ENCODE results near the gene MYOZ1. TPM values are rescaled to one million over a fixed set of nuclear protein-coding genes. Genes with fewer than 3 reads are reported as not detected.
"Not testable (repeated sequence)": the region's sequence is repeated elsewhere in the genome, so short reads cannot be mapped to it uniquely, and the experiment has no call there.

The MYOZ1 gene
- total RNA-seq: 1 to 10 TPM in 2 of 7 donors, under 1 TPM in 3, not detected in 2; 0.54 to 2.1 (median 0.94) TPM
- under 1 TPM; 0.26 to 0.48 (median 0.32) TPM for polyA plus RNA-seq
- long read RNA-seq, donor 1, partial matches to known transcripts: 0 of 1 reads
- long read RNA-seq, donor 1, other reads (novel, unspliced or antisense): 0 of 1 reads
- long read RNA-seq, donor 2: 0 reads

DNA sequence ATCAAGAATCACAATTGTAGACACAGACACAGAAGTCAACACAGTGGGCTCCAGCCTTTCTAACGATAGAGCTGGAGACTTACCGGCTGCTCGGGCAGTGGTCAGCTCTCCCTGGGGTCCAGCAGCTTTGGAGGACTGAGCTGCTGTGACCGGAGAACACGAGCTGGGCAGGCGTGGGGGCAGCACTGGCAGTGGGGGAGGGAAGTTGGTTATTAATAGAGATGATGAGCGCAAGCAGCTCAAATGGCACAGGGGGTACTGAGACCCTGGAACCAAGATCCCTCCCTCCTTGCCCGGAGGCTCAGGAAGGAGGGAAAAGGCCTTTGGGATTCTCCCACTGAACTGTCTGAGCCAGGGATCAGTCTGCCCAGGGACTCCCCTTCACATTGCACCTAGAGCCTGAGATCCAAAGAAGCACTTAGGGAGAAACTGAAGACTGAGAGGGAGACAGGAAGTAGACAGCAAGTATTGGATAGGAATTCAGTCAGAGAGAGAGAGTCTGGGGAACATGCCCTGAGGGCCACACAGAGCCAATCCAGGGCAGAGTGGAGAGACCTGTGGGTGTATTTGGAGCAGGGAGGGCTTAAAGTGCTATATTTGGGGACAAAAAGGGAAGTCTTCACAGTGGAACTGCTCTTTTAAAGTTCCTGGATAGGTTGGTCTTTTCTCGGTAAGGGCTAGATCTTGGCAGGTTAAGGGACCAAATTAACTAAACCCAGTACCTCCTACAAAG is at the start of gene MYOZ1:
Gene MYOZ1 (minus strand): TSS at position 147 of the 733 bp plus-strand sequence. CDS start 1,457 bp downstream, outside the sequence.
- H3K27ac ChIP-seq: peak within 1 kb of the TSS in 2 of 8 donors; percentile 11 to 30
- WGBS, 5 donors: 57 to 79% (median 74%) methylated on average over 9 of the region's 9 CpGs

DNA sequence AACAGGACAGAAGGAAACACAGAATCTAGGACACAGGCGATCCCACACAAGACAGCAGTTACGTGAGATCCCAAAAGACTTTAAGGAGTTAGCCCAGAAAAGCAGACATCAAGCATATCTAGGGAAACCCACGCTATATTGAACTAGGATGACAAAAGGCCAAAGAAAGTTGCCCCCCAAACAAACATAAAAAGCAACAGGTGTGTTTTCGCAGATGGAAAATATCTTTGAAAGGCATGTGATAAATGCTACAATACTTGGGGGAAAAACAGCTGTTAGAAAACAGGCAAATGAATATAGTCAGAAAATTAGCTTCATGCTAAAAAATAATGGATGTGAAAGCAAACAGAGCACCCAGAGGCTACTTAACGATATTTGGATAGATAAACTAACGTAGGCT is 49.5 kb upstream of the MYOZ1 start:
- H3K4me3 ChIP-seq; DNase-seq; H3K9me3 ChIP-seq; intact Hi-C loops (cut with DNase I; ENCODE audit: low total_unique reads); H3K4me1 ChIP-seq; H3K27ac ChIP-seq; H3K27me3 ChIP-seq (replicated peaks in 1 of 7): not testable (repeated sequence)
- WGBS, 5 donors: 95 to 97% (median 95%) methylated on average over 6 of the region's 6 CpGs
- peaks cover 0 to 49% (median under 1%) of the 10 kb centered on the region in 6 donors for H3K36me3 ChIP-seq

More for the DNA sequence above, at the start of gene MYOZ1:
- H3K27me3 ChIP-seq (replicated peaks in 1 of 7): no peaks in the 10 kb centered on the region
- TF ChIP-seq, protein P1, sequence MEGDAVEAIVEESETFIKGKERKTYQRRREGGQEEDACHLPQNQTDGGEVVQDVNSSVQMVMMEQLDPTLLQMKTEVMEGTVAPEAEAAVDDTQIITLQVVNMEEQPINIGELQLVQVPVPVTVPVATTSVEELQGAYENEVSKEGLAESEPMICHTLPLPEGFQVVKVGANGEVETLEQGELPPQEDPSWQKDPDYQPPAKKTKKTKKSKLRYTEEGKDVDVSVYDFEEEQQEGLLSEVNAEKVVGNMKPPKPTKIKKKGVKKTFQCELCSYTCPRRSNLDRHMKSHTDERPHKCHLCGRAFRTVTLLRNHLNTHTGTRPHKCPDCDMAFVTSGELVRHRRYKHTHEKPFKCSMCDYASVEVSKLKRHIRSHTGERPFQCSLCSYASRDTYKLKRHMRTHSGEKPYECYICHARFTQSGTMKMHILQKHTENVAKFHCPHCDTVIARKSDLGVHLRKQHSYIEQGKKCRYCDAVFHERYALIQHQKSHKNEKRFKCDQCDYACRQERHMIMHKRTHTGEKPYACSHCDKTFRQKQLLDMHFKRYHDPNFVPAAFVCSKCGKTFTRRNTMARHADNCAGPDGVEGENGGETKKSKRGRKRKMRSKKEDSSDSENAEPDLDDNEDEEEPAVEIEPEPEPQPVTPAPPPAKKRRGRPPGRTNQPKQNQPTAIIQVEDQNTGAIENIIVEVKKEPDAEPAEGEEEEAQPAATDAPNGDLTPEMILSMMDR (IDR thresholded peaks at IDR 0.05 in 8 of 11, conservative IDR thresholded peaks at IDR 0.05 in 3 of 11): no peak
- TF ChIP-seq POLR2A (IDR thresholded peaks at IDR 0.05) (no peak), POLR2AphosphoS5 (IDR thresholded peaks at IDR 0.05) (no peak)
- peaks cover 0 to 11% (median 8%) of the 10 kb centered on the region in 6 donors for H3K4me1 ChIP-seq
- H3K36me3 ChIP-seq: no peaks in the 10 kb centered on the region
- H3K9me3 ChIP-seq: no peaks in the 10 kb centered on the region
- H3K4me3 ChIP-seq: no peak within 1 kb of the TSS
- intact Hi-C loops (cut with DNase I; ENCODE audit: low total_unique reads): loop anchor here (10.0 kb wide), 1 partner anchor 377 kb away; no protein-coding TSS in a partner anchor
- no peak for DNase-seq

GRCh38 chr10:73689596-73689995 is 48.3 kb upstream of the MYOZ1 start:
- intact Hi-C loops (cut with DNase I; ENCODE audit: low total_unique reads); H3K27ac ChIP-seq; H3K9me3 ChIP-seq; H3K27me3 ChIP-seq (replicated peaks in 1 of 7); H3K4me3 ChIP-seq; DNase-seq; H3K4me1 ChIP-seq: not testable (repeated sequence)
- 96 to 100% (median 97%) methylated on average over 5 to 25 of the region's 28 CpGs for WGBS, 5 donors
- H3K36me3 ChIP-seq: peaks cover 0 to 54% (median 1%) of the 10 kb centered on the region in 6 donors

DNA sequence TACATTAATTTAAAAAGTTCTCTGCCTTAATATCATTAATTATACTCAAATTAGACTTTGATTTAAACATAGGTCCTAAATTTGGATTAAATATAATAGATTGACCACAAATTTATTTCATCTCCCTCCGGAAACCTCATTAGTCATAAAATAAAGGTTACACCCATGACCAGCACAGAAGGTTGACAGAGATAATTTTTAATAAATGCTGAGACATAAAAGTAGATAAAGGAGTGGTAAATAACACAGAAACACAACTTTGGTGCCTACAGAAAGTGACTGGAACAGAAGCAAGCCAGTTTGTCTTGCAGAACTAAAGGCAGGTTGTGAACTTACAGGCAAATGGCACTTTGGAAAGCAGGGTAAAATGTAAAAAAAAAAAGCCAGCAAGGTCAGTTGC is 46.4 kb upstream of the MYOZ1 start:
- DNase-seq; H3K9me3 ChIP-seq; H3K27me3 ChIP-seq (replicated peaks in 1 of 7); H3K4me1 ChIP-seq; H3K27ac ChIP-seq; H3K4me3 ChIP-seq; intact Hi-C loops (cut with DNase I; ENCODE audit: low total_unique reads): not testable (repeated sequence)
- WGBS, 5 donors: 89 to 94% (median 92%) methylated on average over 1 of the region's 1 CpG
- peaks cover 0 to 39% (median 1%) of the 10 kb centered on the region in 6 donors for H3K36me3 ChIP-seq

- H3K4me3 ChIP-seq; H3K27me3 ChIP-seq (replicated peaks in 1 of 7); H3K4me1 ChIP-seq; DNase-seq; H3K27ac ChIP-seq; H3K9me3 ChIP-seq; intact Hi-C loops (cut with DNase I; ENCODE audit: low total_unique reads): not testable (repeated sequence)
- WGBS, 5 donors: 80 to 100% (median 92%) methylated on average over 1 to 15 of the region's 20 CpGs
- H3K36me3 ChIP-seq: peaks cover 0 to 15% (median 0%) of the 10 kb centered on the region in 6 donors
Measured at GRCh38 chr10:73674546-73674945, 33.3 kb upstream of the MYOZ1 start.

DNA sequence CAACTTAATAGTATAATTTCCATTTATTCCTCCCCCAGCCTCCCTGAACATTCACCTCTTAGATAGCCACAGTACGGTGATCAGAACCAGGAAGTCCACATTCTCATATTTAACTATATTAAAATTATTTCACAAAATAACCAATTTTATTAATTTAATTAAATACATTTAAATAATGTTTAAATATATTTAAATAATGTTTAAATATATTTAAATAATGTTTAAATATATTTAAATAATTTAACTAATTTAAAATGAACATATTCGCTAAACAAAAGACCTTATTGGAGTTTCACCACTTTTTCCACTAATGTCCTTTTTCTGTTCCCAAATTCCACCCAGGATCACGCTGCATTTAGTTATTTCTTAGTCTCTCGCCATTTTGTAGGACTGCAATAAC is 27.1 kb upstream of the MYOZ1 start:
- intact Hi-C loops (cut with DNase I; ENCODE audit: low total_unique reads); H3K9me3 ChIP-seq; H3K36me3 ChIP-seq; DNase-seq; H3K27me3 ChIP-seq (replicated peaks in 1 of 7); H3K27ac ChIP-seq; H3K4me3 ChIP-seq; H3K4me1 ChIP-seq: not testable (repeated sequence)
- WGBS, 5 donors: 83 to 98% (median 94%) methylated on average over 2 to 4 of the region's 4 CpGs

DNA sequence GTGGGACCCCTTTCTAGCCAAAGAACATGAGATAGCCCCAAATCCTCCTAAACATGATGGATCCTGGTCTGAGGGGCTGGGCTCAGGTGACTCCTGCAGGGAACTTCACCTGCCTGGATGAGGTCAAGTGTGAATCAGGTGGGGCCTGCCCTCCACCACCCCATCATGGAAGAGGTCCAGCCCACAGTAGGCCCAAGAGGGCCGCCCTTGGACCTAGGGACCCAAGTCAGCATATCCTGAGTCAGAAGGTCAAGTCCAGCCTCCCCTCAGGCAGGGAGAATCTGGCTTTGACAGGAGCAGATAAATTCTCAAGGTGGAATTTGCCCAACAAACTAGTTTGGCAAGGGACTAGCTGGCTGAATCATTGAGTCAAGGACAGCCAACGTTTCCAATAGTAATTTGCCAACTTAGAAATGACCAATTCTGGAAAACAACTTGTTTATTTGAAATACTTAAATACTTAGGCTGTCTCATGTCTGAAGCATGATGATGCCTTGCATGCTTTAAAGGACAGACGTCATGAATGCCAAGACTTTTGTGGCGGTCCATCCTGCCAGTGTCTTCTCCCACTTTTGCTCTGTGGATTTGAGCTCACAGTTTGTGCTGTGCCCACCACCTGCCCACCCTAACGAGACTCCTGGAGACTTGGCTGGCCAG is 25.0 kb upstream of the MYOZ1 start:
- 69 to 90% (median 77%) methylated on average over 4 of the region's 5 CpGs for WGBS, 5 donors

GRCh38 chr10:73665581-73665980 is 24.3 kb upstream of the MYOZ1 start:
- intact Hi-C loops (cut with DNase I; ENCODE audit: low total_unique reads); H3K36me3 ChIP-seq; H3K9me3 ChIP-seq; H3K4me1 ChIP-seq; H3K4me3 ChIP-seq; H3K27me3 ChIP-seq (replicated peaks in 1 of 7); H3K27ac ChIP-seq: not testable (repeated sequence)
- DNase-seq: peak; percentile 8
- 68 to 100% (median 92%) methylated on average over 2 to 3 of the region's 3 CpGs for WGBS, 5 donors

More for the DNA sequence above, 25.0 kb upstream of the MYOZ1 start:
- H3K27me3 ChIP-seq (replicated peaks in 1 of 7); H3K36me3 ChIP-seq; DNase-seq; H3K9me3 ChIP-seq; intact Hi-C loops (cut with DNase I; ENCODE audit: low total_unique reads); H3K4me1 ChIP-seq; H3K27ac ChIP-seq; H3K4me3 ChIP-seq: not testable (repeated sequence)

- DNase-seq: peak; percentile 56
- H3K9me3 ChIP-seq; H3K27me3 ChIP-seq (replicated peaks in 1 of 7): not testable (repeated sequence)
Measured at GRCh38 chr10:73664156-73665040, 23.1 kb upstream of the MYOZ1 start.

More at GRCh38 chr10:73664156-73665040, 23.1 kb upstream of the MYOZ1 start:
- H3K27ac ChIP-seq; H3K36me3 ChIP-seq; intact Hi-C loops (cut with DNase I; ENCODE audit: low total_unique reads); H3K4me3 ChIP-seq; H3K4me1 ChIP-seq: not testable (repeated sequence)
- WGBS, 5 donors: 79 to 90% (median 88%) methylated on average over 3 to 13 of the region's 13 CpGs; no CpG with 5 or more reads in 1 of the 5 donors
